Measurements from ENCODE around the gene GP1BA.

DNA sequence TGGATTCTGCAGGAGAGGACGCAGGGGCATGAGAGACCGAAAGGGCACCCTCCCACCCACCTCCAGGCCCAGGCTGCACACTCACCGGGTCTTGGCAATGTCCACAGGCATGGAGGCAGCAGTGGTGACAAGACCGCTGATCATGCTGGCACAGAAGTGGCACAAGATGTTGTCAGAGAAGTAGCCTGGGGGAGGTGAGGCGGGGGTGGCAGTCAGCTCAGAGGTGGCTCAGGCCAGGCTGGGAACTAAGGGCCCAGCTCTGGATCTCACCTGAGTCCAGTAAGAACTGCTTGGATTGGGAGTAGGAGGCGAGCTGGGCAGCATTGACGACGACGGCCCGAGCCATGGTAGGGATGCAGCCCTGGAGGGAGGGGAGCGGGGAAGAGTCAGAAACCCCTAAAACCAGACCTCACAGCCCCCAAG lies 6.0 kb downstream of the GP1BA start:
- TF ChIP-seq, protein P1, sequence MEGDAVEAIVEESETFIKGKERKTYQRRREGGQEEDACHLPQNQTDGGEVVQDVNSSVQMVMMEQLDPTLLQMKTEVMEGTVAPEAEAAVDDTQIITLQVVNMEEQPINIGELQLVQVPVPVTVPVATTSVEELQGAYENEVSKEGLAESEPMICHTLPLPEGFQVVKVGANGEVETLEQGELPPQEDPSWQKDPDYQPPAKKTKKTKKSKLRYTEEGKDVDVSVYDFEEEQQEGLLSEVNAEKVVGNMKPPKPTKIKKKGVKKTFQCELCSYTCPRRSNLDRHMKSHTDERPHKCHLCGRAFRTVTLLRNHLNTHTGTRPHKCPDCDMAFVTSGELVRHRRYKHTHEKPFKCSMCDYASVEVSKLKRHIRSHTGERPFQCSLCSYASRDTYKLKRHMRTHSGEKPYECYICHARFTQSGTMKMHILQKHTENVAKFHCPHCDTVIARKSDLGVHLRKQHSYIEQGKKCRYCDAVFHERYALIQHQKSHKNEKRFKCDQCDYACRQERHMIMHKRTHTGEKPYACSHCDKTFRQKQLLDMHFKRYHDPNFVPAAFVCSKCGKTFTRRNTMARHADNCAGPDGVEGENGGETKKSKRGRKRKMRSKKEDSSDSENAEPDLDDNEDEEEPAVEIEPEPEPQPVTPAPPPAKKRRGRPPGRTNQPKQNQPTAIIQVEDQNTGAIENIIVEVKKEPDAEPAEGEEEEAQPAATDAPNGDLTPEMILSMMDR (conservative IDR thresholded peaks at IDR 0.05 in 1 of 2, IDR thresholded peaks at IDR 0.05 in 1 of 2; ENCODE audit: extremely low read depth in 1 of 2, insufficient read depth in 1 of 2, low read depth in 1 of 2, low read length in 2 of 2) = no peak
- no peak for TF ChIP-seq EZH2 (IDR thresholded peaks at IDR 0.05; ENCODE audit: borderline replicate concordance, low read length)
